Measurements from ENCODE around the gene DARS2.

- TF ChIP-seq CTCF (IDR thresholded peaks at IDR 0.05; ENCODE audit: low read length) (no peak), EZH2 (IDR thresholded peaks at IDR 0.05; ENCODE audit: borderline replicate concordance, low read length) (no peak)
Measured at GRCh38 chr1:173861731-173862145, 37.3 kb downstream of the DARS2 start.

Measured in OCI-LY1 (cell line).